Measurements from ENCODE around the gene STK16.

GRCh38 chr2:219197388-219197787 lies 47.9 kb upstream of the STK16 start:
- TF ChIP-seq CTCF (conservative IDR thresholded peaks at IDR 0.05; ENCODE audit: low read length), result no peak
- TF ChIP-seq EZH2phosphoT487 (IDR thresholded peaks at IDR 0.05; ENCODE audit: borderline replicate concordance), result no peak

Data from Loucy (cell line).